Gastroesophageal sphincter (tissue), 4 donors: Measurements from ENCODE around the gene PLOD2. TPM values are rescaled to one million over a fixed set of nuclear protein-coding genes. Genes with fewer than 3 reads are reported as not detected.

Experiments
- ATAC-seq: fragments of 150-250 bp; one replicate; pipeline ENCODE4 v1.9.1; 2016; ENCODE audit warnings: mild to moderate bottlenecking, moderate library complexity
- H3K27ac ChIP-seq, 4 donors: fragments of 200-600 bp; sonication (generic) in 3 of 4; 1 replicate in 3 of 4; 2 replicates in 1 of 4; pipeline ENCODE4 v1.5.1; 2016 to 2019
- H3K27me3 ChIP-seq: fragments of 200-600 bp; sonication (generic); one replicate; pipeline ENCODE4 v1.5.1; 2019
- H3K36me3 ChIP-seq, 2 donors: fragments of 200-600 bp; sonication (generic); one replicate each; pipeline ENCODE4 v1.5.1; 2019; ENCODE audit warnings: control low read depth in 1 of 2
- H3K4me1 ChIP-seq, 3 donors: fragments of 200-600 bp; sonication (generic); 1 replicate in 2 of 3; 2 replicates in 1 of 3; pipeline ENCODE4 v1.5.1; 2016 to 2019; ENCODE audit warnings: control low read depth in 2 of 3
- H3K4me3 ChIP-seq, 2 donors: fragments of 200-600 bp; sonication (generic); one replicate each; pipeline ENCODE4 v1.5.1; 2019; ENCODE audit warnings: mild to moderate bottlenecking in 1 of 2, moderate library complexity in 1 of 2
- H3K9me3 ChIP-seq, 3 donors: fragments of 200-600 bp; sonication (generic); one replicate each; pipeline ENCODE4 v1.5.1; 2017 to 2019; ENCODE audit warnings: control low read depth in 2 of 3
- CTCF ChIP-seq, 4 experiments: fragments of 200-600 bp in 2 of 4; fragments of 450-650 bp in 2 of 4; sonication (generic) in 1 of 4; IDR thresholded peaks; one replicate each; pipeline ENCODE4 v1.5.1; 2017 to 2019; ENCODE audit warnings: antibody characterized with exemption in 4 of 4, mild to moderate bottlenecking in 2 of 4, moderate library complexity in 2 of 4
- EP300 ChIP-seq: sonication (generic); formaldehyde crosslinking; IDR thresholded peaks from one replicate; pipeline ENCODE4 v1.6.1; 2017; ENCODE audit warnings: antibody characterized with exemption, mild to moderate bottlenecking
- POLR2A ChIP-seq, 2 donors: fragments of 450-650 bp; IDR thresholded peaks; one replicate each; pipeline ENCODE4 v1.6.1; 2017; ENCODE audit warnings: antibody characterized with exemption in 2 of 2, mild to moderate bottlenecking in 2 of 2, moderate library complexity in 1 of 2
- POLR2AphosphoS5 ChIP-seq: sonication (generic); formaldehyde crosslinking; IDR thresholded peaks from one replicate; pipeline ENCODE4 v1.6.1; 2017; ENCODE audit warnings: antibody characterized with exemption
- WGBS, 2 donors: methylation state at CpG; one replicate each; pipeline ENCODE4 v1.1.5; 2018; ENCODE audit warnings: low coverage in 1 of 2; 5-methylcytosine and 5-hydroxymethylcytosine counted together
- total RNA-seq, 4 donors: library from RNA; depleted of rRNA; stranded (reverse); fragments of >200 nt; gene quantifications; one replicate each; pipeline ENCODE4 v1.1.0, GENCODE V29; 2016

PLOD2 gene
- total RNA-seq, 4 donors from 2014 or later: 55.1 to 100 (median 89.2) TPM

- no peak for ATAC-seq
- Histone ChIP-seq H3K27me3 (no peaks in the 10 kb centered on the region), H3K4me1 (peaks cover 1 to 55% (median 2%) of the 10 kb centered on the region in 3 donors), H3K36me3 (no peaks in the 10 kb centered on the region), H3K9me3 (no peaks in the 10 kb centered on the region), H3K27ac (no peak overlapping the region), H3K4me3 (no peak overlapping the region)
- WGBS, 2 donors: 73 to 74% methylated on average over 2 of the region's 2 CpGs
- TF ChIP-seq EP300 (no peak), CTCF (IDR thresholded peaks at IDR 0.05) (no peak), POLR2A (IDR thresholded peaks at IDR 0.05) (no peak)
Observed at GRCh38 chr3:146088840-146089239, 72.1 kb downstream of the PLOD2 start.

- Histone ChIP-seq H3K4me1 (peaks cover 0 to 38% (median 0%) of the 10 kb centered on the region in 3 donors), H3K27ac (no peak overlapping the region), H3K27me3 (no peaks in the 10 kb centered on the region), H3K36me3 (no peaks in the 10 kb centered on the region), H3K4me3 (no peak overlapping the region), H3K9me3 (no peaks in the 10 kb centered on the region)
- no peak for TF ChIP-seq CTCF (IDR thresholded peaks at IDR 0.05)
- TF ChIP-seq EP300: no peak
- TF ChIP-seq POLR2A (IDR thresholded peaks at IDR 0.05): no peak
- TF ChIP-seq POLR2AphosphoS5: no peak
- no peak for ATAC-seq
- WGBS, 2 donors: 75 to 94% methylated on average over 1 of the region's 1 CpG
Observed at GRCh38 chr3:146087116-146087515, 73.9 kb downstream of the PLOD2 start.

- no peak for ATAC-seq
- TF ChIP-seq EP300: no peak
- no peak for TF ChIP-seq CTCF (IDR thresholded peaks at IDR 0.05)
- no peak for TF ChIP-seq POLR2A (IDR thresholded peaks at IDR 0.05)
- no peak for TF ChIP-seq POLR2AphosphoS5
- Histone ChIP-seq H3K36me3 (no peaks in the 10 kb centered on the region), H3K27me3 (no peaks in the 10 kb centered on the region), H3K4me1 (peaks cover 0 to 30% (median 0%) of the 10 kb centered on the region in 3 donors), H3K27ac (peak overlapping the region in 1 of 4 donors; percentile 9), H3K9me3 (no peaks in the 10 kb centered on the region), H3K4me3 (no peak overlapping the region)
- WGBS, 2 donors: 61 to 80% methylated on average over 3 of the region's 3 CpGs
Observed at GRCh38 chr3:146086211-146086610, 74.8 kb downstream of the PLOD2 start.

- Histone ChIP-seq H3K9me3 (no peaks in the 10 kb centered on the region), H3K4me1 (peaks cover 0 to 24% (median 0%) of the 10 kb centered on the region in 3 donors), H3K27ac (peak overlapping the region in 1 of 4 donors; percentile 9), H3K27me3 (no peaks in the 10 kb centered on the region), H3K36me3 (peaks cover 0 to 4% of the 10 kb centered on the region in 2 donors), H3K4me3 (no peak overlapping the region)
- no peak for ATAC-seq
- TF ChIP-seq POLR2AphosphoS5: no peak
- no peak for TF ChIP-seq EP300
- no peak for TF ChIP-seq CTCF (IDR thresholded peaks at IDR 0.05)
- TF ChIP-seq POLR2A (IDR thresholded peaks at IDR 0.05): no peak
- WGBS, 2 donors: 40 to 68% methylated on average over 2 of the region's 2 CpGs
Observed at GRCh38 chr3:146085678-146086077, 75.3 kb downstream of the PLOD2 start.

GRCh38 chr3:146080578-146080977, 80.4 kb downstream of the PLOD2 start:
- 44 to 45% methylated on average over 2 of the region's 2 CpGs for WGBS, 2 donors
- no peak for ATAC-seq
- Histone ChIP-seq H3K4me1 (no peaks in the 10 kb centered on the region), H3K4me3 (no peak overlapping the region), H3K27me3 (no peaks in the 10 kb centered on the region), H3K9me3 (no peaks in the 10 kb centered on the region), H3K27ac (no peak overlapping the region), H3K36me3 (peaks cover 0 to 14% of the 10 kb centered on the region in 2 donors)
- no peak for TF ChIP-seq EP300
- no peak for TF ChIP-seq POLR2AphosphoS5
- TF ChIP-seq POLR2A (IDR thresholded peaks at IDR 0.05): no peak
- no peak for TF ChIP-seq CTCF (IDR thresholded peaks at IDR 0.05)
